HepG2 (cell line): ENCODE measurements around the gene TTLL6. TPM values are rescaled to one million over a fixed set of nuclear protein-coding genes. Genes with fewer than 3 reads are reported as not detected.

ENCODE experiments used
- ATAC-seq: fragments of 200-7000 bp; cut with Tn5 transposase; 3 replicates; pipeline ENCODE4 v1.9.1; 2020; ENCODE audit warnings: mild to moderate bottlenecking, moderate library complexity
- BruUV-seq: library from RNA; stranded (reverse); fragments of 400-500 nt; replicated peaks from 2 replicates; lab custom pipeline; 2021; lab: Mats Ljungman, UMichigan
- CTCF ChIA-PET: fragments of 300-600 bp; formaldehyde crosslinking; extraction: SDS; loops from one replicate; lab custom pipeline; 2021; ENCODE audit warnings: low total read pairs, inconsistent platforms, low intra/inter-chr PET ratio; lab: Yijun Ruan, JAX
- POLR2A ChIA-PET: fragments of 350-600 bp; sonication (Branson Sonifier 250); formaldehyde crosslinking; loops from one replicate; lab custom pipeline; 2020; ENCODE audit warnings: antibody characterized with exemption, inconsistent platforms; lab: Yijun Ruan, JAX
- DNase-seq: peaks from one replicate; pipeline ENCODE4 v3.0.0-alpha.2; 2015; ENCODE audit warnings: low spot score
- FAIRE-seq: peaks from 3 replicates; lab custom pipeline; 2011; peaks lifted over from hg19 to GRCh38; lab: Jason Lieb, UNC
- H2AFZ ChIP-seq: one replicate; pipeline ENCODE4 v1.6.1; 2011; ENCODE audit warnings: low read length, inconsistent platforms
- H3K27ac ChIP-seq: fragments of 300-600 bp; 3 replicates; pipeline ENCODE4 v1.8.0; 2011; ENCODE audit warnings: mixed run types, mild to moderate bottlenecking, mixed read lengths, low read length, inconsistent platforms; ENCODE audit not compliant: insufficient read depth; ENCODE audit errors: extremely low read length
- H3K27me3 ChIP-seq, 2 experiments: fragments of 200-600 bp in 1 of 2; 2 replicates in 1 of 2; 3 replicates in 1 of 2; pipeline versions ENCODE4 v1.6.0 to v1.8.0; 2011; ENCODE audit warnings: low read length in 2 of 2, mild to moderate bottlenecking in 2 of 2, moderate library complexity in 2 of 2, inconsistent platforms in 1 of 2; ENCODE audit not compliant: insufficient read depth in 2 of 2, control insufficient read depth in 1 of 2
- H3K36me3 ChIP-seq, 2 experiments: fragments of 200-600 bp in 1 of 2; replicated peaks in 1 of 2; 2 replicates in 1 of 2; 3 replicates in 1 of 2; pipeline versions ENCODE4 v1.5.1 to v1.8.0; 2011; ENCODE audit warnings: low read length in 2 of 2, inconsistent platforms in 1 of 2; ENCODE audit not compliant: insufficient read depth in 2 of 2, control insufficient read depth in 1 of 2
- H3K4me1 ChIP-seq: 2 replicates; pipeline ENCODE4 v1.5.1; 2012; ENCODE audit warnings: low read length, inconsistent platforms; ENCODE audit not compliant: insufficient read depth
- H3K4me2 ChIP-seq: 2 replicates; pipeline ENCODE4 v1.6.0; 2011; ENCODE audit warnings: low read depth, low read length, inconsistent platforms
- H3K4me3 ChIP-seq, 3 experiments: fragments of 200-600 bp in 1 of 3; sonication (generic), shearing (Covaris generic) in 1 of 3; replicated peaks in 1 of 3; 2 replicates each; pipeline ENCODE4 v1.5.1; 2011 to 2016; ENCODE audit warnings: low read length in 3 of 3, inconsistent platforms in 2 of 3, low read depth in 2 of 3, mild to moderate bottlenecking in 2 of 3, control low read depth in 1 of 3, mixed read lengths in 1 of 3; ENCODE audit not compliant: insufficient read depth in 1 of 3
- H3K79me2 ChIP-seq: one replicate; pipeline ENCODE4 v1.6.1; 2011; ENCODE audit warnings: low read length, inconsistent platforms; ENCODE audit not compliant: insufficient read depth
- H3K9ac ChIP-seq: 2 replicates; pipeline ENCODE4 v1.6.0; 2011; ENCODE audit warnings: mild to moderate bottlenecking, low read depth, low read length, inconsistent platforms; ENCODE audit not compliant: insufficient read depth
- H3K9me3 ChIP-seq: 2 replicates; pipeline ENCODE4 v1.5.1; 2012; ENCODE audit warnings: mild to moderate bottlenecking, low read length
- H4K20me1 ChIP-seq: 2 replicates; pipeline ENCODE4 v1.6.0; 2011; ENCODE audit warnings: inconsistent platforms, mild to moderate bottlenecking, low read length, moderate library complexity; ENCODE audit not compliant: insufficient read depth
- ARNTL ChIP-seq: sonication (generic); formaldehyde crosslinking; IDR thresholded peaks from 2 replicates; pipeline ENCODE4 v1.4.0; 2020; ENCODE audit warnings: mild to moderate bottlenecking, missing genetic modification reagents
- DMAP1 ChIP-seq: IDR thresholded peaks from 2 replicates; pipeline ENCODE4 v1.6.1; 2016
- FOXK2 ChIP-seq: fragments of 450-650 bp; IDR thresholded peaks from 2 replicates; pipeline ENCODE4 v1.6.1; 2016
- IRF2 ChIP-seq: IDR thresholded peaks from 2 replicates; pipeline ENCODE4 v1.6.1; 2018; ENCODE audit warnings: missing genetic modification reagents, missing compliant biosample characterization
- NFKB2 ChIP-seq: sonication (generic); formaldehyde crosslinking; IDR thresholded peaks from 2 replicates; pipeline ENCODE4 v1.4.0; 2020; ENCODE audit warnings: missing genetic modification reagents, borderline replicate concordance
- PAX8 ChIP-seq: sonication (generic); formaldehyde crosslinking; IDR thresholded peaks from 2 replicates; pipeline ENCODE4 v1.8.0; 2022; ENCODE audit warnings: mild to moderate bottlenecking, missing genetic modification reagents, borderline replicate concordance
- TBX3 ChIP-seq: fragments of 450-650 bp; IDR thresholded peaks from 2 replicates; pipeline ENCODE4 v1.6.1; 2017; ENCODE audit warnings: antibody characterized with exemption, mild to moderate bottlenecking, inconsistent platforms, borderline replicate concordance
- TSC22D2 ChIP-seq: sonication (generic); formaldehyde crosslinking; IDR thresholded peaks from 2 replicates; pipeline ENCODE4 v1.5.1; 2020; ENCODE audit warnings: missing genetic modification reagents, mild to moderate bottlenecking, borderline replicate concordance
- ZNF207 ChIP-seq: fragments of 450-650 bp; IDR thresholded peaks from 2 replicates; pipeline ENCODE4 v1.6.1; 2016; ENCODE audit warnings: antibody characterized with exemption, borderline replicate concordance
- ZNF260 ChIP-seq: sonication (generic); formaldehyde crosslinking; IDR thresholded peaks from 2 replicates; pipeline ENCODE4 v1.4.0; 2020; ENCODE audit warnings: missing genetic modification reagents, low read depth, mild to moderate bottlenecking, borderline replicate concordance
- ZNF383 ChIP-seq: sonication (generic); formaldehyde crosslinking; IDR thresholded peaks from 2 replicates; pipeline ENCODE4 v1.4.0; 2020; ENCODE audit warnings: missing genetic modification reagents, mild to moderate bottlenecking, borderline replicate concordance
- ZNF431 ChIP-seq: sonication (generic); formaldehyde crosslinking; IDR thresholded peaks from 2 replicates; pipeline ENCODE4 v1.9.0; 2022; ENCODE audit warnings: missing genetic modification reagents, low read depth, mild to moderate bottlenecking, borderline replicate concordance
- ZNF549 ChIP-seq: sonication (generic); formaldehyde crosslinking; IDR thresholded peaks from 2 replicates; pipeline ENCODE4 v1.5.0; 2020; ENCODE audit warnings: missing genetic modification reagents
- ZNF570 ChIP-seq: sonication (generic); formaldehyde crosslinking; IDR thresholded peaks from 2 replicates; pipeline ENCODE4 v1.4.0; 2020; ENCODE audit warnings: mild to moderate bottlenecking, missing genetic modification reagents, borderline replicate concordance
- ZXDC ChIP-seq: sonication (generic); formaldehyde crosslinking; IDR thresholded peaks from 2 replicates; pipeline ENCODE4 v1.5.0; 2020; ENCODE audit warnings: mild to moderate bottlenecking, missing genetic modification reagents
- WGBS: methylation state at CpG from one replicate; pipeline ENCODE4 v1.1.6; 2017; ENCODE audit warnings: low lambda C conversion rate; 5-methylcytosine and 5-hydroxymethylcytosine counted together
- in situ Hi-C: cut with HindIII; loops from 2 replicates; pipeline ENCODE4 v1.10.0; 2017; ENCODE audit warnings: low pct_unique_long_range_greater_than_20kb; ENCODE audit not compliant: extremely low pct_ligation_motif_present
- intact Hi-C: fragments of 100-400 bp; cut with micrococcal nuclease; formaldehyde crosslinking; loops from one replicate; pipeline ENCODE4 v1.10.0; 2022; ENCODE audit not compliant: unreplicated experiment
- polyA plus RNA-seq, 8 experiments: library from polyadenylated mRNA; depleted of rRNA in 3 of 8; stranded (reverse) in 7 of 8; unstranded in 1 of 8; fragments of >200 nt; fragmentation: Illumina TruSeq in 4 of 8; extraction: Trizol in 4 of 8; gene quantifications; 2 replicates each; pipeline versions ENCODE4 v1.2.1 to v1.2.3, GENCODE V29; 2011 to 2016; ENCODE audit warnings: low read depth in 4 of 8, missing spikeins in 1 of 8, mixed read lengths in 1 of 8; ENCODE audit not compliant: insufficient read depth in 1 of 8
- total RNA-seq, 5 experiments: library from RNA; depleted of rRNA; stranded (reverse); fragments of >200 nt; fragmentation: Illumina TruSeq; extraction: Trizol; gene quantifications; 2 replicates each; pipeline ENCODE4 v1.2.3, GENCODE V29; 2016; ENCODE audit warnings: low read depth in 1 of 5

The TTLL6 gene
- total and polyA plus RNA-seq, 2 of the 13 experiments (the other 11 are each of a cell fraction or from before 2014, with no cell fraction given), result 0.04 to 0.08 TPM

GRCh38 chr17:48756830-48757251 is 60.2 kb downstream of the TTLL6 start (continued):
- TF ChIP-seq ZXDC (CRISPR knock-in tag) (no peak), DMAP1 (CRISPR knock-in tag) (no peak), TSC22D2 (CRISPR knock-in tag) (no peak), NFKB2 (CRISPR knock-in tag) (no peak), ZNF570 (no peak), ARNTL (no peak)

DNA sequence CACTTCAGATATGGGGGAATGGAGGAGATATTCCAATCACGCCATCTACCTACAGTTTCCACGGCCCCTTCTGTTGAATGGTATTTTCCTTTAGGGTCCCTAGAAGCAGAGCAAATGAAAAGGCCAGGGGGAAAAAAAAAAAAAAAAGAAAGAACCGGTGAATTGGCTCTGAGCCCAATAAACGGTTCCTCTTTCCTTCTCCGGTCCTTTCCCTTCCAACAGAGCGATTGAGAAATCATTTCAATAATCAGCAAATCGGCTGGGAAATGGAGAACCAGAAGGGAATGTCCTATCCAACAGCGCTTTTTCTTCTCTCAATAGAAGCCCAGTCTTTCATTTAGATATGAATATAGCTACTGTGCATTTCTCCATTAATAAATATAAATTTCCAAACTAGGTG is 61.7 kb downstream of the TTLL6 start:
- POLR2A ChIA-PET, result no interaction called here
- no peak for ATAC-seq
- Histone ChIP-seq H3K27ac (no peak overlapping the region), H4K20me1 (no peaks in the 10 kb centered on the region), H3K4me2 (no peak overlapping the region)
- no TSS peak for BruUV-seq
- TF ChIP-seq IRF2 (CRISPR knock-in tag), result no peak
- TF ChIP-seq PAX8 (CRISPR knock-in tag), result no peak
- TF ChIP-seq ZNF207, result no peak
- no peak for TF ChIP-seq TBX3
- TF ChIP-seq ZNF431 (CRISPR knock-in tag), result no peak
- TF ChIP-seq ZNF383, result no peak
- no peak for TF ChIP-seq ZNF549 (CRISPR knock-in tag)
- no peak for TF ChIP-seq ZNF260 (CRISPR knock-in tag)
- no peak for TF ChIP-seq FOXK2
- TF ChIP-seq, all 625 proteins: peak for 0
- DNase-seq, result no peak
- H3K9me3 ChIP-seq, result no peaks in the 10 kb centered on the region
- no peak overlapping the region for H3K4me3 ChIP-seq
- no peaks in the 10 kb centered on the region for H3K4me1 ChIP-seq
- H3K79me2 ChIP-seq, result no peaks in the 10 kb centered on the region
- intact Hi-C loops, result no loop called here
- FAIRE-seq, result no peak
- CTCF ChIA-PET, result no interaction called here
- H3K36me3 ChIP-seq, result no peaks in the 10 kb centered on the region
- H2AFZ ChIP-seq, result no peak overlapping the region
- 29% methylated on average over 8 of the region's 8 CpGs for WGBS
- peaks cover 33 to 77% of the 10 kb centered on the region in 2 experiments for H3K27me3 ChIP-seq
- no peak overlapping the region for H3K9ac ChIP-seq
- in situ Hi-C loops, result no loop called here
